ENCODE measurements around the gene PMVK.
A peak's percentile ranks its signal among the peaks of the same experiment; 100 is the strongest.

PMVK gene

GRCh38 chr1:154966111-154966510 lies 29.6 kb upstream of the PMVK start:
- no peak for DNase-seq (ENCODE audit: low spot score)

- DNase-seq (ENCODE audit: low spot score) = no peak
Observed at GRCh38 chr1:154964359-154964758, 27.8 kb upstream of the PMVK start.

GRCh38 chr1:154963643-154964042 lies 27.1 kb upstream of the PMVK start:
- DNase-seq (ENCODE audit: low spot score) = no peak

GRCh38 chr1:154962795-154963330 lies 26.3 kb upstream of the PMVK start:
- no peak for DNase-seq (ENCODE audit: low spot score)

- no peak for DNase-seq (ENCODE audit: low spot score)
Observed at GRCh38 chr1:154962156-154962749, 25.7 kb upstream of the PMVK start.

DNA sequence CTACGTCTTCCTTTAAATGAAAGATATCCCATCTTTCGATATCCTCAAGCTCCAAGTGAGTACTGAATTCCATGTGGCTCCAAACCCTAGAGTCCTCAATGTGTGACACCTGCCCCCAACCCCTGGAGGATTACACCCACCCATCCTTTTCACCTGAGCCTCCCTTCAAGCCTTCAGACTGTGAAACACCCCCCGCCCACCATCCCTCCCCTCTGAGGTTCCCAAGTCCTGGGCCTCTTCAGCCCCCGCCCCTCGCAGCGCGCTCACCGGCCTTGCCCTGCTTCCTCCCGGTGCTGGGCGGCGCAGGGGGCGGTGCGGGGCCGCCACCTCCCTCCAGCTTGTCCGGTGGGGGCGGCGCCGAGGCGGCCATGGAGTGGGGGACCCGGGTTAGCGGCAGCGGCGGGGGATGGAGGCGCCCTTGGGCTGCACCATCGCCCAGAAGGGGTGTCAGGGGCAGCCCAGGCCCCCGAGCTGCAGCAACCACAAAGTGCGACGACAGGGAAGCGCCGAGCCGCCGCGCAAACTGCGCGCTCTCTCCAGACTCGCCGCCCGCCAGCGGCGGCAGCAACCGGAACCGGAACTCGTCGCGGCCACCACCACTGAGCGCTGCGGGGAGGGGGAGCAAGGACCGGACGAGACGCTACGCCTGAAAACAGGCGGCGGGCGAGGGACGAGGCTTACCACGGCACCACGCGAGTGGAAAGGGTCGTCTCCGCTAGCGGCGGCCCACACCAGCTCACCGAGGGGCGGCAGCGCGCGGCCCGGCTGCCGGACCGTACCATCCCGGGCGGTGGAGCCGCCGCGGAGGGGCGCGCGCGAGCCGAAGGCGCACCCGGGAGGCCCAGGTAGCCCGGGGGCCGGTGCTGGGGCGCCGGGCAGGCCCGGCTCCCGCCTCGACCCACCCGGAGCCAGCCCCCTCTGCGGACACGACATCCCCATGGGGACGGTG lies 25.0 kb upstream of the PMVK start, which contains the start of gene PYGO2:
PYGO2 (minus strand) TSS at position 576 of the 949 bp plus-strand sequence; CDS start at position 370, 206 bp downstream.
- peak; percentile 71 for DNase-seq (ENCODE audit: low spot score)

GRCh38 chr1:154960446-154961136 lies 24.1 kb upstream of the PMVK start:
- no peak for DNase-seq (ENCODE audit: low spot score)

GRCh38 chr1:154959426-154959780 lies 22.9 kb upstream of the PMVK start:
- DNase-seq (ENCODE audit: low spot score) = no peak

DNA sequence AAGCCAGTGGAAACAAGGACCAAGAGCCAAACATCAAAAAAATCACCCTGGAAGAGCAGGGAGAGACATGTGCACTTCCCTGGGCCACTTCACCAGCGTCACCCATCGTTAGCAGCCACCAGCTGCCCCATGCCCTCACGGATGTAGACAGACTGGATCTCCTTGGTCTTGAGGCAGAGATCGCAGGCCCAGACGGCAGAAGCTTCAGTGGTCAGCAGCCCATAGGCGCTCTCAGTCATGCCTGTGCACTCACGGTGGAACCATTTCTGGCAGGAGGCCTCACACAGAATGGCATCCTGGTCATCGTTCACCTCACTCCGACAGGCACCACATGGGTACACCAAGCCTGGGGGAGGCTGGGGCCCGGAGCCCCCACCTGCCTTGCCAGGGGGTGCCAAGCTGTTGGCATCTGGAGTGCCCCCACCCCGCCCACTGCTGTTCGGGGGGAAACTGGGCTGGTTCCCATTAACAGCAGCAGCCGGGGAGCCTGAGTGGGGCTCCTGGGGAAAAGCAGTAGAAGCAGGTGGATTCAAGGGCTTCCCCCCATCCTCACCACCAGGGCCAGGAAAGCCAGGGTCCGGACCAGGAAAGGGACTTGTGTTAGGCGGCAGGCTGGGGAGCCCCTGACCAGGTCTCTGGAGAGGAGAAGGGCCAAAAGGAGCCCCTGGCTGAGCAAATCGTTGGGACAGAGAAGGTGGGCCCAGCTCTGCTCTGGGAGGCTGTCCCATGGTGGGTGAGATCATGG lies 22.3 kb upstream of the PMVK start:
- DNase-seq (ENCODE audit: low spot score) = no peak

DNA sequence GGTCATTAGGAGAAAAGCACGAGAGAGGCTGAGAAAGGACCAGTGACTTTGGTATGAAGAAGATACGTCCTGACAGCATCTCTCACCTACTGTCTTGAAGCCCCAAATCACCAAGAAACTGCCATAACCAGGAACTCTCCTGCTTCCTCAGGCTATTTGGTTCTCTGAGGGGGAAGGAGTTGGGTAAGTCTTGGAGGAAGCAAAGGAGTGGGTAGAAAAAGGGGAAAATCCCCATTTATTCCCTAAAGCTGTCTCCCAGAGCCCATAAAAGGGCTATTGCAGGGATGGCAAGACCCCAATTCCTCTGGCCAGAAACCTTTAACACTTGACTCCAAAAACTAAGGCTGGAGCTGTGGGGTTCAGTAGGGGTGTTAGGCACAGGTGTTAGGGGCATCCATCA lies 21.5 kb upstream of the PMVK start:
- DNase-seq (ENCODE audit: low spot score) = no peak

DNA sequence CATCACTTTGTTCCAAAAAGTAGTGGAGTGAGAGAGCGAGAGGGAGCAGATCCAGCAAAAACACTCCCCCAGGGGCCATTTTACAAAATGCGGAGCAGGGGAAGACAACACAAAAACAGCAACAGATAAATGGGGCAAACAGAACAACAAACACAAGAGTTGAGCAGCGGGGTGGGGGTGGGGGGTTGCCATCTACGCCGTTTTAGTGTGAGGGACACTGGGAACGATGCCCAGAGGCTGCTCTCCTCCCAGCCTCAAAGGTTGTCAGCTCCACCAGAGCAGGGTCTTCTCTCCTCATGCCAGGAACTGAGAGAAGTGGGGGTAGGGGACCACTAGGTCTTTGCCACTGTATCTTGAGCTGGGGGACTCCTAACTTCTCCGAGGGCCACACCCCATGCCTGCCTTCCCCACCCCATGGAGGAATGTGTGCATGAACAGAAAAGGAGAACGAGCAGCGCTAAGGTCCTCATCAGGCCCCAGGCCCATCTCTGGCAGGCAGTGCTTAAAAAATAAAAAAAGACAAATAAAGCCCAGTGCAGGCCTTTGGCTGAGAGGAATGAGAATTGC lies 20.7 kb upstream of the PMVK start:
- DNase-seq (ENCODE audit: low spot score) = no peak

DNA sequence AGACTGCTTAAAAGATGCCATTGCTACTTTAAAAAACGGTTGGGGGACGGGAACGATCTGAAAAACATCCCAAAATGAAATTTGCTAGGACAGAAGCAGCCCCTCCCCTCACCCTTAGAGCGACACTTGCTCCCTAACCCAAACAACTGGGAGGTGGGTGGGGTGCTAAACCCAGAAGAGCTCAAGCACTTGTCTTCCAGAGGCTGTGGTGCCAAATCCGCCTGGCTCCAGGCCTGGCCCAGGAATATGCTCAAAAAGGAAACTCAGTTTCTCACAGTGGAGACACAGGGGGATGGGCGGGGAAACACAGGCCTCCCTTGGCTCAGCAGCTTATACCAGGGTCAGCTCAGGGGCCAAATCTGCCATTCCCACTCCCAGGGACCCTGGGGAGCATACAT lies 20.0 kb upstream of the PMVK start:
- DNase-seq (ENCODE audit: low spot score) = no peak

DNA sequence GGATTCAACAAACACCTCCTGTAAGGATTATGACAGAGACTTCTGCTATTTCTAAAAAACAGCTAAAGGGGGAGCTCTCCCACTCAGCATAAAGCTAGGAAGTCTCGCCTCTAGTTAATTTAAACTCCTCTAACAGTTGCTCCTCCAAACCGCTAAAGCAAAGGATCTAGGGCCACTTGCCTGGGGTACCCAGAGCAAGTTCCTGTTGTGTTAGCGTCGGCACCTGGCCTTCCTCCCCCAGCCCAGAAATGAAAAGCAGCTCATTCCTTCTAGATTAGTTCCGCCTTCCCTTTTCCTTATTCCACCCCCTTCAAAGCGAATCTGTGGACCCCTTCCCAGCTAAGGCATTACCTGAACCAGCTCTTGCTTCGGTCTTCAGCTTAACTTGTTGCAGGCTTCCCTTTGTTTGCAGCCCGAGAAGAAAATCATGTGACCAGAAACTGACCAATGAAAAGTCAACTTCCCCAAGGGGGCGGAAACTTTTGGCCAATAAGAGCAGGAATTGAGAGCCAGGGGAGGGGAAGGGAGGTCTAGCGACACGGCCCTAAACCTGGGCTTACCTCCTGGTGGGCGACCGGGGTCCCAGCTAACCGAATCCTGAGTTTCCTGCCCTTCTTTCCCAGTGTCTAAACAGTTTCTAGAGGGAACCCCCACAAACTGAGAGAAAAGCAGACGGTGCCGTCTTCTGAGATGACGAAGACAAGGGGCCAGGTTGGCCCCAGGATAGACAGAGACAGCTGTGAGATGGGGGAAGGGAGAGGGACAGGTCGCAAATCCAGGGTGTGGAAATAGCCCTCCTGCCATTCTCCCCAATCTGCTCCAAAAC lies 19.4 kb upstream of the PMVK start, which contains the start of gene PBXIP1:
PBXIP1 (minus strand) TSS at position 382 of the 826 bp plus-strand sequence. CDS start 2,378 bp downstream, outside the sequence.
- peak; percentile 92 for DNase-seq (ENCODE audit: low spot score)

DNA sequence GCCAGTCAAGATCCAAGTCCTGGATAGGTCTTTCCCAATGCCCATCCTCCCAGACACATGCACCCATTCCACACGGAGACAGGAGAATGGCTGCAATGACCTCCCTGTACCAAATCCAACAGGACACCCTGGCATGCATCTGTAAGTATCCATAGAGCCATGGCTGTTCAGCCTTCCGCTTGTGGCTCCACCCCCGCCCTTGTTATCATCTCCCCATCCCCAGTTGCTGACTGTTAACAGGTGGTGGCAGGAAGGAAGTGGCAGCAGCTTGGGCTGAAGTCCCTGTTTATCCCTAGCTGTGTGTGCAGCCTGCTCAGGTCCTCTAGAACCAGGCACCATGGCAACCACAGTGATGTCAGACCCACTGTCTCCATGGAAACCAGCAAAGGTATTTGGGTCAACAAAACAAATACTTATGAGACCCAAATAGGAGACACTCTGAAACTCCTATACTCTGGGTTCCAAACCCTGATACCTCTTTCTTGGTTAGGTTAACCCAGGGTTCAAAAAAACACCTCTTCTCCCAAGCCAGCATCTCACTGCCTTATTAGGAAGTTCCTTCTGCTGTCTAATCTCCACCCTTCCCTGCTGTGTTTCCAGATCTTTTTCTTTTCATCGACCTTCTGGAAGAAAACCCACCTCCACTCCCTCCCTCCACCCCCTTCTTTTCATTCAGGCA lies 18.7 kb upstream of the PMVK start:
- DNase-seq (ENCODE audit: low spot score) = peak; percentile 81

- DNase-seq (ENCODE audit: low spot score) = no peak
Observed at GRCh38 chr1:154954541-154954940, 18.0 kb upstream of the PMVK start.

DNA sequence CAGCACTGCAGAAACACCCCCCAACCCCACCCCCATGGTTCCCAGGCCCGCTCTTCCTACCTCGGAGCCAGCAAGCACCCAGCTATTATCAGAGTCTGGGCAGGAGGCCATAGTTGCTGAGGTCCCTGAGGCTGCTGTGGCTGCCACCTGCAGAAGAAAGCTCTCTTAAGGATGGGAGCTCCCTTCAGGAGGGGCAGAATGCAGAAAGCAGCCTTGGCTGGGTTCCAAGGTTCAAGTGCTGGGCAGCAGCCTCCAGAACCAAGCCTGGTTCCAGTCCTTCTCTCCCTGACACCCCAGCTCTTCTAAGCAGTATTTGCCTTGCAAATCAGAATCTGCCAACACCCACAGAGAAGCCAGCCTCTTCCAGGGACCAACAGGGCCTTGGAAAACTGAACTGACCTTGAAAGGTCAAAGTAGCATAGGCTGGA lies 17.1 kb upstream of the PMVK start:
- DNase-seq (ENCODE audit: low spot score) = no peak

GRCh38 chr1:154952664-154953063 lies 16.1 kb upstream of the PMVK start:
- no peak for DNase-seq (ENCODE audit: low spot score)

- DNase-seq (ENCODE audit: low spot score) = no peak
Observed at GRCh38 chr1:154951901-154952657, 15.6 kb upstream of the PMVK start.

DNA sequence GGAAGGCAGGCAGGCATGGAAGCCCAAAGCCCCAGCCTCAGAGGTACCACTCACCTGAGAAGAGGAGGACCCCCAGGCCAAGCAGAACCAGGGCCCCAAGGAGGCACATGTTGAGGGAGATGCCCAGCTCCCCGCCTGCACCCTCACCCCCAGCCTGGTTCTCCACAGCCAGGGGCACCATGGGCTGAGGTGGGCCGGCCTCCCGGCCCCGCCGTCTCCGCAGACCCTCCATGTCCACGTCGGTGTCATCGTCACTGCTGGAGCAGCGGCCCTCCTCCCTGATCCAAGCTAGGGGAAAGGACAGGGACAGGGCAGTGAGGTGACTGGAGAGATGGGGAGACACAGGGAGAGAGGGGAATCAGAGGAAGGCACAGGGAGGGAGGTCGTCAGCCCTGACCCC lies 11.6 kb upstream of the PMVK start:
- no peak for DNase-seq (ENCODE audit: low spot score)
